Muscle of leg (tissue), 11 donors: ENCODE results near the gene NPAS4. TPM values are rescaled to one million over a fixed set of nuclear protein-coding genes. Genes with fewer than 3 reads are reported as not detected.
"Not testable (repeated sequence)": the region's sequence is repeated elsewhere in the genome, so short reads cannot be mapped to it uniquely, and the experiment has no call there.

Experiments
- DNase-seq: peaks from one replicate; pipeline ENCODE4 v3.0.0; 2013
- H3K27ac ChIP-seq: one replicate; pipeline ENCODE4 v1.5.1; 2013; ENCODE audit warnings: mild to moderate bottlenecking, low read length, control low read depth
- H3K27me3 ChIP-seq: one replicate; pipeline ENCODE4 v1.6.1; 2013; ENCODE audit warnings: low read length; ENCODE audit not compliant: control insufficient read depth, insufficient read depth
- H3K36me3 ChIP-seq: one replicate; pipeline ENCODE4 v1.6.1; 2013; ENCODE audit warnings: low read length; ENCODE audit not compliant: control insufficient read depth, insufficient read depth
- H3K4me1 ChIP-seq: one replicate; pipeline ENCODE4 v1.6.1; 2013; ENCODE audit warnings: low read length; ENCODE audit not compliant: control insufficient read depth, insufficient read depth
- H3K4me3 ChIP-seq: one replicate; pipeline ENCODE4 v1.5.1; 2013; ENCODE audit warnings: low read length, control low read depth
- H3K9me3 ChIP-seq: replicated peaks from 2 replicates; pipeline ENCODE4 v1.6.1; 2013; ENCODE audit warnings: low read depth, low read length; ENCODE audit not compliant: control insufficient read depth
- WGBS: methylation state at CpG from one replicate; pipeline ENCODE4 v1.1.5; 2013; ENCODE audit warnings: missing lambda C conversion rate; ENCODE audit not compliant: insufficient coverage; 5-methylcytosine and 5-hydroxymethylcytosine counted together
- polyA plus RNA-seq, 8 donors: library from polyadenylated mRNA; unstranded; fragments of 120-200 nt; gene quantifications; one replicate each; pipeline versions ENCODE4 v1.2.1 to v1.2.3, GENCODE V29; 2013; ENCODE audit warnings: inconsistent platforms in 1 of 8, low replicate concordance in 1 of 8; ENCODE audit not compliant: insufficient read length in 8 of 8, insufficient read depth in 1 of 8
- total RNA-seq: library from RNA; stranded (reverse); fragments of 120-200 nt; gene quantifications from one replicate; pipeline ENCODE4 v1.2.4, GENCODE V29; 2013

The NPAS4 gene
- total and polyA plus RNA-seq, 9 donors, result 0.05 to 0.57 (median 0.17) TPM; not detected in 1

DNA sequence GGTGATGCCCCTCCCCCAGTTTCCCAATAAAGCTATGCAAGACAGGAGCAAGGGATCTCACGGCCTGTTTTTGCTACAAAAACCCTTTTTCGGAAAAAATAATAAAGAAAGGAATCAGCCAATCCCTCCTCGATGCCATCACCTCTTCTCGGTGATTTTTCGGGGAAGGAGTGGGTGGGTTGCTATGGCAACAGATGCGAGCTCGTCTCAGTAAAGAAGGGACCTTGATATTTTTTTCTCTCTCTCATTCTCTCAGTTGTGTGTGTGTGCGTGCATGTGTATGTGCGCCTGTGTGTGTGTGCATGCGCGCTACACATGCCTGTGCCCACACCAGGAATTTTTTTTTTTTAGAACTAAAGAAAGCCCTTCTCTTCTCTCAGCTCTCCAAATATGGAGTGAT, 3.8 kb upstream of the NPAS4 start:
- no peak overlapping the region for H3K4me3 ChIP-seq
- no peaks in the 10 kb centered on the region for H3K36me3 ChIP-seq
- peaks cover 24% of the 10 kb centered on the region for H3K4me1 ChIP-seq
- H3K9me3 ChIP-seq, result peaks cover 5% of the 10 kb centered on the region
- DNase-seq, result no peak
- peaks cover 25% of the 10 kb centered on the region for H3K27me3 ChIP-seq
- no peak overlapping the region for H3K27ac ChIP-seq
- WGBS, result no CpG with 5 or more reads among the region's 11 CpGs

GRCh38 chr11:66418168-66418985, 2.5 kb upstream of the NPAS4 start:
- peak overlapping the region; percentile 6 for H3K27ac ChIP-seq
- DNase-seq, result peak; percentile 79
- H3K4me3 ChIP-seq, result no peak overlapping the region
- H3K4me1 ChIP-seq, result peaks cover 24% of the 10 kb centered on the region
- no peaks in the 10 kb centered on the region for H3K36me3 ChIP-seq
- H3K9me3 ChIP-seq, result peaks cover 5% of the 10 kb centered on the region
- H3K27me3 ChIP-seq, result peaks cover 23% of the 10 kb centered on the region
- WGBS, result 0% methylated on average over 10 of the region's 16 CpGs

DNA sequence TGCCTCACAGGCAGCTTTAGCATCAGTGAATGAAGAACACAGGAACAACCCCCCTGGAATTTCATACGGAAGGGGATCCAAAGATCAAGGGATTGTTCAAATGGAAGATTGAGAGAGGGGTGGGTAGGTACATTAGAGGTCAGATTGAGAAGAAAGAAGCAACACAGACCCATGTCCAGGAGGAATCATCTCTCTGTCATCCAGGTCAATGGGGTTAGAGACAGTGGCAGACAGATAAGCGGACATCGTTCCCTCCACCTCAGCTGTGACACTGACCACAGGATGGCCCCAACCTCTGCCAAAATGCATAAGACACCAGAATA, 1.9 kb upstream of the NPAS4 start:
- DNase-seq, result no peak
- peaks cover 24% of the 10 kb centered on the region for H3K4me1 ChIP-seq

GRCh38 chr11:66419825-66420224, 1.0 kb upstream of the NPAS4 start:
- H3K27ac ChIP-seq, result no peak overlapping the region
- 2% methylated on average over 12 of the region's 30 CpGs for WGBS
- H3K9me3 ChIP-seq, result peaks cover 5% of the 10 kb centered on the region
- no peak for DNase-seq
- H3K4me3 ChIP-seq, result no peak overlapping the region
- no peaks in the 10 kb centered on the region for H3K36me3 ChIP-seq
- peaks cover 20% of the 10 kb centered on the region for H3K27me3 ChIP-seq
- peaks cover 24% of the 10 kb centered on the region for H3K4me1 ChIP-seq

More for the DNA sequence above, 1.9 kb upstream of the NPAS4 start:
- 48% methylated on average over 2 of the region's 3 CpGs for WGBS
- no peaks in the 10 kb centered on the region for H3K36me3 ChIP-seq
- peaks cover 22% of the 10 kb centered on the region for H3K27me3 ChIP-seq
- peaks cover 5% of the 10 kb centered on the region for H3K9me3 ChIP-seq
- no peak overlapping the region for H3K27ac ChIP-seq
- no peak overlapping the region for H3K4me3 ChIP-seq

DNA sequence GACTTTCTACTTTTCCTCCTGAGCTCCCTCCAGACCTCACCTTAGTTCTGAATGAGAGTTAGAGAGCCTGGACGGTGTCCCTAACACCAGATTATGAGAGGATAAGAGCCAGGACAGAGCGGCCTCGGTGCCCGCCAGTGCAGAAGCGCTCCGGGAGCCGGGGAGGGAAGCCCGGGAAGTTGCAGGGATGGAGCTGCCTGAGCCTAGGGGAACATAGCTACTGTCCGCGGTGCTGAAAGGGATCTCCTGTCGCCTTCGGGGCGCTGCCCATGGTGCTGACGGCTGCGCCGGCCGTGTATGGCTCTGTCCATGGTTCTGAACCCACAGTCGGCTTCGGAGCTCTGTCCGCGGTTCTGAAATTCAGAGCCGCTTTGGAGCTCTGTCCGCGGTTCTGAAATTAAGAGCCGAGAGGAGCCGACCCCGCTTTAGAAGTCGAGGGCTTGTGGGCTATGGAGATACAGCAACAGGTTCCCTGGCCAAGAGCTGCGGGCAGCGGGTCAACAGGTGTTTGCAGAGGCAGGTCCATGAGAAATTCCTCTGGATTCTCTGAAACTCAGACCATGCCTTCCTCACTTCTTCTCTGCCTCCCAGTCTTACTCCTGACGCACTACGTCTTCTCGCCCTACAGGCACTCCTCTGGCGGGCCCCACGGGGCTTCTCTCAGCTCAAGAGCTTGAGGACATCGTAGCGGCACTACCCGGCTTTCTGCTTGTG, 814 bp downstream of the NPAS4 start:
- peaks cover 5% of the 10 kb centered on the region for H3K9me3 ChIP-seq
- H3K4me1 ChIP-seq, result peaks cover 24% of the 10 kb centered on the region
- peak; percentile 93 for DNase-seq
- WGBS, result 7% methylated on average over 37 of the region's 38 CpGs
- peak overlapping the region; percentile 20 for H3K27ac ChIP-seq
- no peaks in the 10 kb centered on the region for H3K36me3 ChIP-seq
- peaks cover 20% of the 10 kb centered on the region for H3K27me3 ChIP-seq
- H3K4me3 ChIP-seq, result no peak overlapping the region

DNA sequence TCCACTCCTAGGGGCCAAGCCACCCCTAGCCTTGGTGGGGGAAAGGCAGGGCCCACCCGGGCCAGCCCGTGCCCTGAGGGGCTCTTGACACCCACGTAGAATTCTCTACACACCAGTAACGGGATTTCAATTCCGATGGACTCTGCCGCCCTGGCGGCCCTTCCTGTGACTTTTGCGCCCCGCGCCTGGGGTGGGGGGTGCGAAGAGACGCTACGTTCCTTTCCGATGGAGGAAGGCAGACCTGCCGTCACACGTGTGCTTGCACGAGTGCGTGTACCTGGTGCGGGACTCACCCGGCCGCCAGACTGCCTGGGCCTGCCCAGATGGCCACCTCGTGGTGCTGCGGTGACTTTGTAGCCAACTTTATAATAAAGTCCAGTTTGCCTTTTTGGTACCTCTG, 5.5 kb downstream of the NPAS4 start:
- H3K36me3 ChIP-seq, result no peaks in the 10 kb centered on the region
- 39% methylated on average over 18 of the region's 23 CpGs for WGBS
- H3K9me3 ChIP-seq, result peaks cover 5% of the 10 kb centered on the region
- DNase-seq, result no peak
- H3K4me1 ChIP-seq, result peaks cover 1% of the 10 kb centered on the region
- H3K27ac ChIP-seq, result no peak overlapping the region
- H3K4me3 ChIP-seq, result no peak overlapping the region
- H3K27me3 ChIP-seq, result no peaks in the 10 kb centered on the region

- Histone ChIP-seq H3K27me3 (no peaks in the 10 kb centered on the region), H3K9me3 (no peaks in the 10 kb centered on the region), H3K27ac (no peak overlapping the region), H3K36me3 (peaks cover 4% of the 10 kb centered on the region), H3K4me1 (no peaks in the 10 kb centered on the region), H3K4me3 (no peak overlapping the region)
- no peak for DNase-seq
- no CpG with 5 or more reads among the region's 2 CpGs for WGBS
Observed at GRCh38 chr11:66428933-66429332, 8.1 kb downstream of the NPAS4 start.

GRCh38 chr11:66429983-66430602, 9.3 kb downstream of the NPAS4 start:
- Histone ChIP-seq H3K36me3 (peaks cover 6% of the 10 kb centered on the region), H3K4me1 (no peaks in the 10 kb centered on the region), H3K4me3 (no peak overlapping the region), H3K9me3 (no peaks in the 10 kb centered on the region), H3K27ac (no peak overlapping the region), H3K27me3 (no peaks in the 10 kb centered on the region)
- peak; percentile 54 for DNase-seq
- 55% methylated on average over 2 of the region's 9 CpGs for WGBS

GRCh38 chr11:66431287-66431686, 10.5 kb downstream of the NPAS4 start:
- DNase-seq, H3K27ac ChIP-seq, H3K4me3 ChIP-seq, H3K9me3 ChIP-seq, H3K4me1 ChIP-seq, H3K27me3 ChIP-seq: not testable (repeated sequence)
- H3K36me3 ChIP-seq, result peaks cover 17% of the 10 kb centered on the region

GRCh38 chr11:66431871-66432329, 11.1 kb downstream of the NPAS4 start:
- H3K9me3 ChIP-seq, H3K27ac ChIP-seq, DNase-seq, H3K4me3 ChIP-seq, H3K4me1 ChIP-seq, H3K27me3 ChIP-seq: not testable (repeated sequence)
- WGBS, result 89% methylated on average over 3 of the region's 8 CpGs
- H3K36me3 ChIP-seq, result peaks cover 23% of the 10 kb centered on the region
